GM19240 (cell line): ENCODE measurements around the gene MDH2.
A peak's percentile ranks its signal among the peaks of the same experiment; 100 is the strongest.
"Not testable (repeated sequence)": the region's sequence is repeated elsewhere in the genome, so short reads cannot be mapped to it uniquely, and the experiment has no call there.

ENCODE experiments used
- DNase-seq: peaks from one replicate; pipeline ENCODE4 v3.0.0; 2011; ENCODE audit warnings: low spot score; ENCODE audit not compliant: insufficient read length

MDH2 gene, protein sequence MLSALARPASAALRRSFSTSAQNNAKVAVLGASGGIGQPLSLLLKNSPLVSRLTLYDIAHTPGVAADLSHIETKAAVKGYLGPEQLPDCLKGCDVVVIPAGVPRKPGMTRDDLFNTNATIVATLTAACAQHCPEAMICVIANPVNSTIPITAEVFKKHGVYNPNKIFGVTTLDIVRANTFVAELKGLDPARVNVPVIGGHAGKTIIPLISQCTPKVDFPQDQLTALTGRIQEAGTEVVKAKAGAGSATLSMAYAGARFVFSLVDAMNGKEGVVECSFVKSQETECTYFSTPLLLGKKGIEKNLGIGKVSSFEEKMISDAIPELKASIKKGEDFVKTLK

DNA sequence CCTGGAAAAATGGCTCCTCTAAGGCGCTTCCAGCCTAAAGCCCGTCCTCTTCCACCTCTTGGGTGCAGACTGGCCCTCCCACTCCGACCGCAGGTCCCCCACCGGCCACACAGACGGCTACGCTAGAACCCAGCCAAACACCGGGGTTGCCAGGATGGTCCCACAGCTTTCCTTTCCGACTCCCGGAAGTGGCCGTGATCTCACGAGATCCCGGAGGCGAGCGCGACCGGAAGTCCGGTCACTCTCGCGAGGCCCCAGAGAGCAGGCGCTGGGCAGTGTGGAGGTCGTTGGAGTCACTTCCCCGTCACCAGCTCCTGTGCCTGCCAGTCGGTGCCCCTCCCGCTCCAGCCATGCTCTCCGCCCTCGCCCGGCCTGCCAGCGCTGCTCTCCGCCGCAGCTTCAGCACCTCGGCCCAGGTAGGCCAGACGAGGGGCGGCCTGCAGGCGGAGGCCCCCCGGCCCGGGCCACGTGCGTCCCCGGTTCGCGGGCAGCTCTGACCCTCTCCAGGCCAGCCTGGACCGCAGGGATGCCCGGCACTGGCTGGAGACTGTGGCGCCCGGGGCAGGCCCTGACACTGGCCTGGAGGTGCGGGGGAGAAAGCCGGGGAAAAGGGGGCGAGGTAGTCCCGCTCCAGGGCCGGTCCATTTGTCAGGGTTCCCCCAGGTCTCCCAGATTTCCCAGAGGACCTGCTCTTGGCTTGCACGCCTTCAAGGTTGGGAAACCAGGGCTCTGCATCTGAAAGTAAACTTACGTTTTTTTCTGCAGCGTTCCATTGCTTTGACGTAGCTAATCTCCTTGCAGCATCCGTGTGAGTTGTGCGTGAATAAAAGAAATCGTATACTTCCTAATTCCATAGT lies at the start of gene MDH2, which contains the start of gene STYXL1:
TSS of gene MDH2 (plus strand) at position 296 of the 857 bp plus-strand sequence. CDS start at position 351, 55 bp downstream.
TSS of gene STYXL1 (minus strand) at position 190 of the 857 bp plus-strand sequence. CDS start 17,477 bp downstream, outside the sequence.
- peak; percentile 93 for DNase-seq

DNA sequence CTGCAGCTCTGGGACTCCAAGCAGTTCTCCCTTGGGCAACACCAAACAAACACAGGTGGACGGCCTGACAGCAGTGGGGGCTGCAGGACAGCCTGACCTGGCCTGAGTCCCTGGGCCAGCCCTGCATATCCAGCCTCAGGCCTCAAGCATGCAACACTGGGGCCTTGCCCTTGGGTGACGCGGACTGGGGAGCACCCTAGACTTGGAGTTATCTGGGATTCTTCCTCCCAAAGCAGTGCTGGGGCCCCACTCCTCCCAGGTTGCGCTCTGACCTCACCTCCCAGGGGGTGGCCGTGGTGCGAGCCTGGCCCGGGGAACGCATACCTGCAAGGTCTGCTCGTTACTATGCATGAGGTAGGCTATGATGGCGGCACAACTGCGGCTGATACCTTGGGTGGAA lies 47.3 kb upstream of the MDH2 start:
- DNase-seq: no peak

DNA sequence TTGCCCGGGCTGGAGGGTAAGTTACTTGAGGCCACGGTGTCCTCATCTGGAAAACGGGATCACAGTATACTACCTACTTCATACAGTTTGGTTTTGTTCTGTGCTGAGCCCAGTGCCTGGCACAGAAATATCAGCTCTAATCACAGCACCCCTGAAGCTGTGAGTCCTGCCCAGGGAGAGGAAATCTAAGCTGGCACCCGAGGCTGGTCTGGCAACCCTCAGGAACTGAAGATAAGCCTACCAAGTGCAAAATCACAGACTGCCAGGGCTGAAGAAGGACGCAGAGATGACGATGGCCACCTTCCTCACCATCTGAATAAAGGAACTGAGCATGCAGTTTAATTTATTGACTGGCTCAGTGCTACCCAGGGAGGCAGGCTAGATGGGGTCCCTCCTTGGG lies 45.8 kb upstream of the MDH2 start:
- no peak for DNase-seq

DNA sequence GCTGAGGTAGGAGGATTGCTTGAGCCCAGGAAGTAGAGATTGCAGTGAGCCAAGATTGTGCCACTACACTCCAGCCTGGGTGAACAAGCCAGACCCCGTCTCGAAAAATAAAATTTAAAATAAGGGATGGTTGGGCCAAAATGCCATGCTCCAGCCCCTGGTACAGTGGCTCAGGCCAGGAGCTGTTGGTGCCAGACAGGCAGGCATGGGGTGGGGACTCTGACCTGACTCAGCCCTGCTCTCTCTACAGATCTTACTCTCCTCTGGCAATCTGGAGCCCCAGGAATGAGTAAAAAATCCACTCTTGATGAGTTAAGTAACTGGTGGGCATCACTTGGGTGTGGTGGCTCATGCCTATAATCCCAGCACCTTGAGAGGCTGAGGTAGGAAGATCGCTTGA lies 45.1 kb upstream of the MDH2 start:
- no peak for DNase-seq

- no peak for DNase-seq
Observed at GRCh38 chr7:76003351-76003750, 44.6 kb upstream of the MDH2 start.

DNA sequence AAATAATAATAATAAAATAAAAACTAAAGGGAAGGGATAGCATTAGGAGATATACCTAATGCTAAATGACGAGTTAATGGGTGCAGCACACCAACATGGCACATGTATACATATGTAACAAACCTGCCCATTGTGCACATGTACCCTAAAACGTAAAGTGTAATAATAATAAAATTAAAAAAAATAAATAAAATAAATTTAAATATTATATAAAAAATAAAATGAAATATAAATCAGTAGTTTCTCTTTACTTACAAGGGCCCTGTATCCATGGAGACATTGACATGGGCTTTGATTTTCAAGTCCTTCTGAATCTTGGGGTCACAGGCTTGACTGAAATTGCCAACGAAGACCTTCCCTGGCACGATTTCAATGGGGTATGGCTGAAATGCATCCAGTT lies 42.9 kb upstream of the MDH2 start:
- DNase-seq: not testable (repeated sequence)

DNA sequence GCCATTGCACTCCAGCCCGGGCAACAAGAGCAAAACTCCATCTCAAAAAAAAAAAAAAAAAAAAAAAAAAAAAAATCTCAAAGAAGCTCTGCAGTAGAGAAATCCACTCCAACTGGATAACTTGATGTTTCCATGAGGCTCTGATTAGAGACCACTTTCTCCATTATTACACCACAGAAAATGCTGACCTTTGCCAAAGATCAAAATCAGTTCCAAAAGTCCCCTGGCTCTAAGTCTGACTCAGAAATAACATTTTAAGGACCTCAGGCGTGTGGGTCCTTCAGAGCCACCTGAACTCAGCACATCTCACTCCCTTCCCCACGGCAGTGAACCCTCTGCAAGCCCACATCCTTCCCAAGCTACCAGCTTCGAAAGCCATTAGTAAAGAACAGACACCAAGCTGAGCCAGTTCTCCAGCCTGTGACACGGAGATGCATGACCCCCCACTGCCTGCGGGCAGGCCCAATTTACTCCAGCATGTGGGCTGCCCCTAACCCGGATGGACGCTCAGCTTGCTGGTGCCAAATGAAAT lies 39.7 kb upstream of the MDH2 start:
- DNase-seq: no peak

GRCh38 chr7:76009672-76010600 lies 38.0 kb upstream of the MDH2 start:
- DNase-seq: no peak

DNA sequence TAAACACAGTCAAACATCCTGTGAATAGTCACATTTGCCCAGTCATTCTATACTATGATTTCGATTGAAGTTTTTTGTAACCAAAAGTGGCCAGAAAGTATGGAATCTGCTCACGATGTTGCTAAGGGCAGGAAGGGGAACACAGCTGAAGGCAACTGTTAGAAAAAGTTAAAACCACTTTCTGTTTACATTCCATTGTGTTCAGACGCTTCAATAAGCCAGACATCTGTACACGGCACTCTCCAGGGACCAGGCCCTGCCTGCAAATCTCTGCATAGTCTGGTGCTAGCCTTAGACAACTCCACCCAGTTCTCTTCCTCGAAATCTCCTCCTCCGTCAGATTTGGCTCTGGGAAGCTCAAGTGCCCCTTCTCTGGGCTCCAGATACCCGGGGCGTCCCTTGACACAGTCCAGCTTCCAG lies 36.5 kb upstream of the MDH2 start:
- no peak for DNase-seq

- no peak for DNase-seq
Observed at GRCh38 chr7:76016191-76016947, 31.5 kb upstream of the MDH2 start.

GRCh38 chr7:76018520-76018919 lies 29.4 kb upstream of the MDH2 start:
- DNase-seq: not testable (repeated sequence)

- DNase-seq: peak; percentile 71
Observed at GRCh38 chr7:76020031-76020714, 27.7 kb upstream of the MDH2 start.

DNA sequence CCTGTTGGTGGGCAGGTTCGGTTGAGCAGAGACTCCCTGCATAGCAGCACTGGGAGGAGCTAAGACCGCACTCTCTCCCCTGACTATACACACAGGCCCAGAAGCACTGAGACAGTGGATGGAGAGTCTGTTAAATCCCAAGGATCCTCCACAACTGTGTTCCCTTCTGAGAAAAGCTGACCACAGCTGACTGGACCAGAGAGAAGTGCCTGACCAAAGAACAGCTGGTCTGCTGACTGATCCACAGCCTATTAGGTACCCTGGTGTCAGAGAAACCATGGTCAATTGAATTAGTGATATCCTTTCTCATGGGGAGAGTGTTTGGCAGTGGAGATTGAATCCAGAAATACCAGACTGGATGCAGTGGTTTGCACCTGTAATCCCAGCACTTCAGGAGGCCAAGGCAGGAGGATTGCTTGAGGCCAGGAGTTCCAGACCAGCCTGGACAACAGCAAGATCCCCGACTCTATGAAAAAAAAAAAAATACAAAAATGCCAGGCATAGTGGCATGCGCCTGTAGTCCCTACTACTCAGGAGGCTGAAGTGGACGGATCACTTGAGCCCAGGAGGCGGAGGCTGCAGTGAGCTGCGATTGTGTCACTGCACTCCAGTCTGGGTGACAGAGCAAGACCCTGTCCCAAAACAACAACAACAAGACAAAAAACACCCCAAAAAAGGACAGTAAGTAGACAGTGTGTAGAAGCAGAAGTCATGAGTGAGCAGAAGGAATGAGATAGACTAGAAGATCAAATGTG lies 25.7 kb upstream of the MDH2 start:
- DNase-seq: no peak

DNA sequence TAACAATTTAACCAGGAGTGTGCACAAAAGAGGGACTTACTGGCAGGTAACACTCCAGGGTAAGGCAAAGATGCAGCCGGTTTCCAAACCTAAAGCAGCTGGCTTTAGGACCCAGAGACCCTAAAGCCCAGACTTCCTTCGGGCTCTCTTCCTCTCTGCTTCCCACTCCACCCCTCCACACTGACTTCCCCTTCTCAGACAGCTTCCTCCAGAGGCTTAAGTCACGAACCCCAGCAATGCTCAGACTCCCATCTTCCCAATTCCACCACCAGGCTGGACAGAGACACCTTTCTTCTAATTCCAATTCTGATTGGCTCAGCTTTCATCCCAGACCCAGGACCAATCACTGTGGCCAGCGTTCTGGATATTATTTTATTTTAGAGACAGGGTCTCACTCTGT lies 24.9 kb upstream of the MDH2 start:
- DNase-seq: no peak

- not testable (repeated sequence) for DNase-seq
Observed at GRCh38 chr7:76029682-76030081, 18.2 kb upstream of the MDH2 start.

- DNase-seq: no peak
Observed at GRCh38 chr7:76031964-76032363, 15.9 kb upstream of the MDH2 start.

- DNase-seq: no peak
Observed at GRCh38 chr7:76037310-76037709, 10.6 kb upstream of the MDH2 start.

DNA sequence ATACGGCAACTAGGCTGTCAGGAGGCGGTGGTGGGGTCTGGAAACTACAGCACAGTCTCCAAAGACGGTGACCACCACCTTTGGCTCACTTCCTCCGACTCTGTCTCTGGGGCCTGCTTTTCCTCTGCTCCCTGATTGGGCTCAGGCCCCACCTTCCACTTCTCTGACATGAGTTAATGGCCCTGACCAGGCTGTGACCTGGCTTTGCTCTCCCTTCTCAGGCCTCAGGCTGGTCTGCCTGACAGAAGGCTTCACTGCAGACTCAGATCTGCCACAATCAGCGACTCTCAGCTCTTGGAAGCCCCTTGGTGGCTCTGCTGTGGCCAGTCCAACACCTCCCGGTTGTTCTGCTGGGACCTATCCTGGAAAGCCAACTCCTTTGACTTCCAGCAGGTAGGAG lies 7.8 kb upstream of the MDH2 start:
- no peak for DNase-seq

GRCh38 chr7:76044375-76044865 lies 3.5 kb upstream of the MDH2 start:
- DNase-seq: no peak
